Glutamatergic neuron (in vitro differentiated cells): ENCODE results near the gene ASIC2. TPM values are rescaled to one million over a fixed set of nuclear protein-coding genes. Genes with fewer than 3 reads are reported as not detected.
A peak's percentile ranks its signal among the peaks of the same experiment; 100 is the strongest.

Experiments
- DNase-seq: peaks from one replicate; pipeline ENCODE4 v3.0.0; 2022
- H3K27ac Mint-ChIP-seq: one replicate; pipeline ENCODE4 v1.8.0; 2020; ENCODE audit warnings: mild to moderate bottlenecking, mixed read lengths, inconsistent platforms; ENCODE audit not compliant: unreplicated experiment
- H3K27me3 Mint-ChIP-seq: one replicate; pipeline ENCODE4 v1.8.0; 2020; ENCODE audit warnings: mild to moderate bottlenecking, moderate library complexity, mixed read lengths, inconsistent platforms; ENCODE audit not compliant: unreplicated experiment
- H3K36me3 Mint-ChIP-seq: one replicate; pipeline ENCODE4 v1.8.0; 2020; ENCODE audit warnings: mild to moderate bottlenecking, mixed read lengths, inconsistent platforms; ENCODE audit not compliant: unreplicated experiment
- H3K4me1 Mint-ChIP-seq: one replicate; pipeline ENCODE4 v1.8.0; 2020; ENCODE audit warnings: mild to moderate bottlenecking, low read depth, mixed read lengths, inconsistent platforms; ENCODE audit not compliant: unreplicated experiment
- H3K4me3 Mint-ChIP-seq: one replicate; pipeline ENCODE4 v1.8.0; 2020; ENCODE audit warnings: mild to moderate bottlenecking, mixed read lengths, inconsistent platforms; ENCODE audit not compliant: unreplicated experiment
- H3K9me3 Mint-ChIP-seq: one replicate; pipeline ENCODE4 v1.8.0; 2020; ENCODE audit warnings: mild to moderate bottlenecking, moderate library complexity, mixed read lengths, inconsistent platforms; ENCODE audit not compliant: unreplicated experiment
- long read RNA-seq: library from polyadenylated mRNA; unstranded; transcript quantifications from one replicate; pipeline ENCODE4 v2.0.0, GENCODE V29; 2020; ENCODE audit not compliant: unreplicated experiment
- total RNA-seq: library from RNA; stranded (reverse); fragmentation: NEBNext Ultra II Directional; extraction: Animal tissue kit (Norgen Biotek cat#: 25700); gene quantifications from one replicate; pipeline ENCODE4 v1.2.1, GENCODE V29; 2021; ENCODE audit not compliant: unreplicated experiment
- TF ChIP-seq, protein P1 (sequence below): fragments of 200-600 bp; sonication (generic); IDR thresholded peaks from one replicate; pipeline ENCODE4 v1.5.0; 2021; ENCODE audit not compliant: partially characterized antibody, unreplicated experiment

ASIC2 gene
- 0.74 TPM for total RNA-seq
- long read RNA-seq: 0 reads

DNA sequence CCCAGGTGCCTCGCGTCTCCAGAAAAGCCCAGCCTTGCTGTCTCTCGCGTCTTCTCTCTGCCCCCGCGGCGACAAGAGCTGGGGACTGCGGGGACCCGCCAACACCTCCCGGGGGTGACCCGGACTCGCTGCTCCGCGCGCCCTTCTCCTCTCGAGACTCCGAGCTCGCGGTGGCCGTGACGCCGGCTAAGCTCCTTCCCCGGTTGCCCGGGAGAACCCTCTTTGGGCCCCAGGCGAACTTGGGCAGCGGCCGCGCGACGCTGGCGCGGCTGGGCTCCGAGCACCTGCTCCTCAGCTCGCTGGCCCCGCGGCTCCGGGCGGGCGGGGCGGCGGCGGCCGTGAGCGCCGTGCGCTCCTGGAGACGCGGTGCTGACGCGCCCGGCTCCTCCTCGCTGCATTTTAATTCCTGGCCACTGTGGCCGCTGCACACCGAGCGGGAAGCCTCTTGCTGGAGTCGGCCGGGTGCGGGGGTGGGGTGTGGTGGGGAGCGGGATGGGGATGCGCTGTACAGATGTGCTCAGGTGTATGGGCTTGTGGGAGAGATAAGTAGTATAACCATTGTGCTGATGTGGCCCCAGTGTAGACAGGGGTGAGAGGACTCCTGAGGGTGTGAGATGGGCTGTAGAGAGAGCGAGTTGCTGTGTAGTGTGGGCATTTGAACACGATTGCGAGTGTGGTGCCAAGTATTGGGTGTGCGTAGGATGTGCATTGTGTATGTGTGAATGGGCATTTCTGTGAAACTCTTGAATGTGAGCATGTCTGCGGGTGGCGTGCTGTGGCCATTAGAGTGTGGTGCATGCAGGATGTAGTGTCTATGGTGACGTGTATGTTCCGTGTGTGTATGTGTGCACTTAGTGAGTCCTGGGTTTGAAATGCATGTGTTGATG is at the start of gene ASIC2:
Gene ASIC2 (minus strand): TSS at position 315 of the 887 bp plus-strand sequence.
- H3K27me3 Mint-ChIP-seq: peaks cover 26% of the 10 kb centered on the region
- TF ChIP-seq, protein P1, sequence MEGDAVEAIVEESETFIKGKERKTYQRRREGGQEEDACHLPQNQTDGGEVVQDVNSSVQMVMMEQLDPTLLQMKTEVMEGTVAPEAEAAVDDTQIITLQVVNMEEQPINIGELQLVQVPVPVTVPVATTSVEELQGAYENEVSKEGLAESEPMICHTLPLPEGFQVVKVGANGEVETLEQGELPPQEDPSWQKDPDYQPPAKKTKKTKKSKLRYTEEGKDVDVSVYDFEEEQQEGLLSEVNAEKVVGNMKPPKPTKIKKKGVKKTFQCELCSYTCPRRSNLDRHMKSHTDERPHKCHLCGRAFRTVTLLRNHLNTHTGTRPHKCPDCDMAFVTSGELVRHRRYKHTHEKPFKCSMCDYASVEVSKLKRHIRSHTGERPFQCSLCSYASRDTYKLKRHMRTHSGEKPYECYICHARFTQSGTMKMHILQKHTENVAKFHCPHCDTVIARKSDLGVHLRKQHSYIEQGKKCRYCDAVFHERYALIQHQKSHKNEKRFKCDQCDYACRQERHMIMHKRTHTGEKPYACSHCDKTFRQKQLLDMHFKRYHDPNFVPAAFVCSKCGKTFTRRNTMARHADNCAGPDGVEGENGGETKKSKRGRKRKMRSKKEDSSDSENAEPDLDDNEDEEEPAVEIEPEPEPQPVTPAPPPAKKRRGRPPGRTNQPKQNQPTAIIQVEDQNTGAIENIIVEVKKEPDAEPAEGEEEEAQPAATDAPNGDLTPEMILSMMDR: no peak
- H3K27ac Mint-ChIP-seq: no peak within 1 kb of the TSS
- H3K4me1 Mint-ChIP-seq: peaks cover 4% of the 10 kb centered on the region
- DNase-seq: peak; percentile 67
- peak within 1 kb of the TSS; percentile 77 for H3K4me3 Mint-ChIP-seq
- H3K9me3 Mint-ChIP-seq: peaks cover 10% of the 10 kb centered on the region
- H3K36me3 Mint-ChIP-seq: peaks cover 5% of the 10 kb centered on the region

DNA sequence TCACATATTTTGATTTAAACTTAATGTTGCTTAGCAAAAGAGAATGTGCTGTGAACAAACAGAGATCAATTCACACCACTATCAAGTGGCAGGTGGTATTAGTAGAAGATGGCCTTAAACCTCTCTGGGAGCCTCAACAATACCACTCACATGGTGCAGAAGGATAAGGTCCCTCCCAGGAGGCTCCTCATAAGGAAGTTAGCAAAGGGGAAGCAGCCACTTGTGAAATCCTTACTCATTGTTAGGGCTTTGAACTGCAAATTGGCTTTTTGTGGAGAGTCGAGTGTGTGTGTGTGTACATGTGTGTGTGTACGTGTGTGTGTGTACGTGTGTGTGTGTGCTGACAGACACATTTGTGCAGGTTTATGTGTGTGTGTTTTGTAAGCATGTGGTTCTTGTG is 48.9 kb upstream of the ASIC2 start:
- Mint-ChIP-seq H3K9me3 (no peaks in the 10 kb centered on the region), H3K27me3 (peaks cover 4% of the 10 kb centered on the region), H3K4me3 (no peak overlapping the region), H3K36me3 (no peaks in the 10 kb centered on the region), H3K4me1 (peaks cover 4% of the 10 kb centered on the region), H3K27ac (no peak overlapping the region)
- no peak for DNase-seq
- TF ChIP-seq, protein P1: no peak

DNA sequence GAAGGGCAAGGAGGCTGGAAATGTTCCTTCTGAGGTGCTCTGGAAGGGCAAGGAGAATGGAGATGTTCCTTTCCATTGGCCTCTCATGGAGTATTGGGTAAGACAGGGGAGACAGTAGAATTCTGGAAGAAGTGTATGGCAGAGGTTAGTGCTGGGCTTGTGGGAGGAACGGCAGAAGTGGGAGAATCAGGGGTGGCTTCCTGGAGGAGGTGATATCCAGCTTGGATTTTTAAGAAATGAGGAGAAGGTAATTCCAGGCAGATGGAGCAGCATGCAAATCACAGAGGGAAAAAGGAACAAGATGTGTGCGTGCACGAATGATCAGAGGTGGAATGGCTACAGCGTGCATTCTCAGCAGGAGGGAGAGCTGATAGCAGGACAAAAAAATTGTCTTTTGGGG is 45.1 kb upstream of the ASIC2 start:
- DNase-seq: no peak
- no peak overlapping the region for H3K27ac Mint-ChIP-seq
- no peaks in the 10 kb centered on the region for H3K4me1 Mint-ChIP-seq
- no peaks in the 10 kb centered on the region for H3K9me3 Mint-ChIP-seq
- H3K27me3 Mint-ChIP-seq: peaks cover 4% of the 10 kb centered on the region
- H3K4me3 Mint-ChIP-seq: no peak overlapping the region
- TF ChIP-seq, protein P1: no peak
- no peaks in the 10 kb centered on the region for H3K36me3 Mint-ChIP-seq

- peak; percentile 24 for DNase-seq
- TF ChIP-seq, protein P1: peak; percentile 31
- peaks cover 4% of the 10 kb centered on the region for H3K27me3 Mint-ChIP-seq
These were observed 42.5 kb upstream of the ASIC2 start for GRCh38 chr17:33335491-33336173.

More at GRCh38 chr17:33335491-33336173, 42.5 kb upstream of the ASIC2 start:
- Mint-ChIP-seq H3K4me3 (no peak overlapping the region), H3K9me3 (no peaks in the 10 kb centered on the region), H3K27ac (no peak overlapping the region), H3K4me1 (no peaks in the 10 kb centered on the region), H3K36me3 (peaks cover 2% of the 10 kb centered on the region)
